HCT116 (cell line): Measurements from ENCODE around the gene TMEM185B. TPM values are rescaled to one million over a fixed set of nuclear protein-coding genes. Genes with fewer than 3 reads are reported as not detected.

Experiments
- ATAC-seq: fragments of 200-7000 bp; cut with Tn5 transposase; 2 replicates; pipeline ENCODE4 v1.9.1; 2020; ENCODE audit warnings: mild to moderate bottlenecking, moderate library complexity
- BruUV-seq: library from RNA; stranded (reverse); fragments of 400-500 nt; replicated peaks from 2 replicates; lab custom pipeline; 2021; lab: Mats Ljungman, UMichigan
- CTCF ChIA-PET: fragments of 300-600 bp; sonication (Branson Sonifier 250); formaldehyde crosslinking; loops from one replicate; lab custom pipeline; 2021; ENCODE audit warnings: antibody characterized with exemption; lab: Charles Lee
- POLR2A ChIA-PET: fragments of 300-600, 350-600 bp; sonication (Branson Sonifier 250); formaldehyde crosslinking; loops from one replicate; lab custom pipeline; 2021; ENCODE audit warnings: antibody characterized with exemption; lab: Charles Lee
- RAD21 ChIA-PET, 2 experiments: fragments of 300-600 bp; sonication (Branson Sonifier 250); formaldehyde crosslinking; loops; one replicate each; lab custom pipeline; 2023; ENCODE audit warnings: low total read pairs in 2 of 2; ENCODE audit not compliant: uncharacterized antibody in 2 of 2, unreplicated experiment in 2 of 2, low non-redundant PET in 1 of 2; lab: Charles Lee
- DNase-seq: peaks from one replicate; pipeline ENCODE4 v3.0.0-alpha.2; 2010; ENCODE audit warnings: low read depth, low spot score
- H2AFZ ChIP-seq: fragments of 200-600 bp; shearing (Covaris generic), sonication (generic); 2 replicates; pipeline ENCODE4 v1.6.1; 2017; ENCODE audit warnings: low read depth, mixed run types, mixed read lengths, antibody characterized with exemption, low read length; ENCODE audit not compliant: poor library complexity, severe bottlenecking
- H3K27ac ChIP-seq: 2 replicates; pipeline ENCODE4 v1.5.1; 2012; ENCODE audit warnings: low read depth, low read length
- H3K27me3 ChIP-seq: fragments of 200-600 bp; sonication (generic); 2 replicates; pipeline ENCODE4 v1.6.1; 2016; ENCODE audit warnings: mixed run types, low read length, mixed read lengths; ENCODE audit not compliant: insufficient read depth
- H3K36me3 ChIP-seq, 2 experiments: fragments of 200-500 bp in 1 of 2; fragments of 200-600 bp in 1 of 2; sonication (Bioruptor generic) in 1 of 2; sonication (generic) in 1 of 2; 2 replicates each; pipeline versions ENCODE4 v1.5.1 to v1.6.1; 2014 to 2016; ENCODE audit warnings: low read length in 2 of 2, inconsistent platforms in 1 of 2, mixed read lengths in 1 of 2, mixed run types in 1 of 2; ENCODE audit not compliant: insufficient read depth in 2 of 2, control insufficient read depth in 1 of 2
- H3K4me1 ChIP-seq, 2 experiments: fragments of 200-600 bp in 1 of 2; sonication (generic) in 1 of 2; 2 replicates each; pipeline versions ENCODE4 v1.5.1 to v1.6.1; 2012 to 2017; ENCODE audit warnings: low read length in 2 of 2, inconsistent platforms in 1 of 2, mild to moderate bottlenecking in 1 of 2, mixed read lengths in 1 of 2, mixed run types in 1 of 2, moderate library complexity in 1 of 2; ENCODE audit not compliant: insufficient read depth in 2 of 2, control insufficient read depth in 1 of 2
- H3K4me2 ChIP-seq: fragments of 200-600 bp; sonication (generic); 2 replicates; pipeline ENCODE4 v1.6.1; 2017; ENCODE audit warnings: mixed run types, low read length, mixed read lengths
- H3K4me3 ChIP-seq, 2 experiments: fragments of 200-600 bp in 1 of 2; sonication (generic) in 1 of 2; replicated peaks in 1 of 2; 2 replicates each; pipeline ENCODE4 v1.5.1; 2011 to 2016; ENCODE audit warnings: low read length in 2 of 2, control low read depth in 1 of 2, low read depth in 1 of 2, mild to moderate bottlenecking in 1 of 2, mixed read lengths in 1 of 2, mixed run types in 1 of 2
- H3K79me2 ChIP-seq: fragments of 200-600 bp; sonication (generic); 2 replicates; pipeline ENCODE4 v1.6.1; 2017; ENCODE audit warnings: mild to moderate bottlenecking, mixed run types, low read length, moderate library complexity, mixed read lengths; ENCODE audit not compliant: insufficient read depth
- H3K9ac ChIP-seq: fragments of 200-600 bp; sonication (generic); 2 replicates; pipeline ENCODE4 v1.6.1; 2016; ENCODE audit warnings: low read length, mixed read lengths
- H3K9me2 ChIP-seq: fragments of 200-600 bp; sonication (generic), shearing (Covaris generic); 2 replicates; pipeline ENCODE4 v1.6.1; 2017; ENCODE audit warnings: mixed run types, mild to moderate bottlenecking, moderate library complexity; ENCODE audit not compliant: insufficient read depth
- H3K9me3 ChIP-seq, 2 experiments: fragments of 200-500 bp in 1 of 2; fragments of 200-600 bp in 1 of 2; sonication (Bioruptor generic) in 1 of 2; sonication (generic) in 1 of 2; 2 replicates each; pipeline ENCODE4 v1.6.1; 2014 to 2017; ENCODE audit warnings: low read length in 2 of 2, mixed read lengths in 2 of 2, inconsistent platforms in 1 of 2, low read depth in 1 of 2, mild to moderate bottlenecking in 1 of 2, mixed run types in 1 of 2, moderate library complexity in 1 of 2; ENCODE audit not compliant: control insufficient read depth in 1 of 2, insufficient read depth in 1 of 2
- H4K20me1 ChIP-seq: fragments of 200-600 bp; sonication (generic), shearing (Covaris generic); 2 replicates; pipeline ENCODE4 v1.6.1; 2017; ENCODE audit warnings: mixed run types, mild to moderate bottlenecking, moderate library complexity; ENCODE audit not compliant: insufficient read depth
- ATF3 ChIP-seq: IDR thresholded peaks from 2 replicates; pipeline ENCODE4 v1.6.1; 2012
- CBX3 ChIP-seq: IDR thresholded peaks from 2 replicates; pipeline ENCODE4 v1.6.1; 2012; ENCODE audit warnings: low read depth
- EZH2 ChIP-seq: fragments of 200-600 bp; sonication (generic); IDR thresholded peaks from 2 replicates; pipeline ENCODE4 v1.6.1; 2017; ENCODE audit warnings: antibody characterized with exemption, mixed run types
- MAX ChIP-seq: IDR thresholded peaks from 2 replicates; pipeline ENCODE4 v1.6.1; 2012
- REST ChIP-seq: IDR thresholded peaks from 2 replicates; pipeline ENCODE4 v1.6.1; 2012; ENCODE audit warnings: low read depth
- SP1 ChIP-seq: IDR thresholded peaks from 2 replicates; pipeline ENCODE4 v1.6.1; 2012; ENCODE audit warnings: low read depth
- SRF ChIP-seq: IDR thresholded peaks from 2 replicates; pipeline ENCODE4 v1.6.1; 2012; ENCODE audit warnings: low read depth
- YY1 ChIP-seq: IDR thresholded peaks from 2 replicates; pipeline ENCODE4 v1.6.1; 2011; ENCODE audit warnings: low read length, low read depth, moderate library complexity, mild to moderate bottlenecking; ENCODE audit not compliant: insufficient replicate concordance; ENCODE audit errors: extremely low read depth
- ZFX ChIP-seq: fragments of 450-650 bp; IDR thresholded peaks from 2 replicates; pipeline ENCODE4 v1.6.1; 2017
- intact Hi-C: fragments of 100-400 bp; cut with micrococcal nuclease; formaldehyde crosslinking; loops from 2 replicates; pipeline ENCODE4 v1.10.0; 2022
- total RNA-seq: library from RNA; stranded (reverse); gene quantifications from one replicate; pipeline ENCODE4 v1.2.1, GENCODE V29; 2021; ENCODE audit not compliant: unreplicated experiment

The TMEM185B gene
- total RNA-seq, 1 experiment from 2014 or later: 27.1 TPM

GRCh38 chr2:120221616-120222015 is 1.6 kb downstream of the TMEM185B start:
- peaks cover 21% of the 10 kb centered on the region for H3K79me2 ChIP-seq
- ATAC-seq (no peak), DNase-seq (no peak)
- H3K4me3 ChIP-seq: no peak overlapping the region
- POLR2A ChIA-PET: no interaction called here
- H2AFZ ChIP-seq: no peak overlapping the region
- TF ChIP-seq REST: no peak
- TF ChIP-seq SP1: no peak
- TF ChIP-seq MAX: no peak
- no peak for TF ChIP-seq ATF3
- no peak for TF ChIP-seq YY1
- no peak for TF ChIP-seq SRF
- no peak for TF ChIP-seq ZFX
- no peak for TF ChIP-seq CBX3
- no peak for TF ChIP-seq EZH2
- no peak overlapping the region for H3K4me2 ChIP-seq
- H3K9me3 ChIP-seq: no peaks in the 10 kb centered on the region
- peaks cover 6 to 28% of the 10 kb centered on the region in 2 experiments; a peak in 3 of 4 replicates for H3K4me1 ChIP-seq
- RAD21 ChIA-PET: no interaction called here
- intact Hi-C loops: no loop called here
- no peaks in the 10 kb centered on the region for H3K27me3 ChIP-seq
- H3K9me2 ChIP-seq: no peaks in the 10 kb centered on the region
- H3K36me3 ChIP-seq: peaks cover 0 to 7% of the 10 kb centered on the region in 2 experiments; a peak in 1 of 4 replicates
- no peak overlapping the region for H3K27ac ChIP-seq
- no peak overlapping the region for H3K9ac ChIP-seq
- no TSS peak for BruUV-seq
- CTCF ChIA-PET: no interaction called here
- H4K20me1 ChIP-seq: no peaks in the 10 kb centered on the region
